GOT3 (cell line): ENCODE results near the gene CCDC9B.

Experiments used
- DNase-seq: peaks from one replicate; lab custom pipeline; 2025; ENCODE audit warnings: mixed read lengths; lab: John Stamatoyannopoulos, UW

Gene CCDC9B

DNA sequence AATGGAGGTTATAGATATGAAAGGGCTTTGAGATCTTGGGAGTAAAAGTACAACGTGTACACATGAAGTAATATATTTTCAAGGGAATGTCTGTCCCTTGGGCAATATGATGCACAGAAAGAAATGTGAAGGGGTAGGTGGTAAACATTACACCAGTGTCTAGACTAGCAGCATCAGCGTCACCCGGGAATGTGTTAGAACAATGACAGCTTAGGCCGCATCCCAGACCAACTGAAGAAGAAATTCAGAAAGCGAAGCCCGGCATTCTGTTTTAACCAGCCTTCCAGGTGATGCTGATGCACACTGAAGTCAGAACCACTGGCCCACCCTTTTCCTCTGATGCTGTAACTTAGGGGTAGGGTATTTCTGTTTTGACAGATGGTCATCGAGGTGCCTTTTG is 10.9 kb downstream of the CCDC9B start:
- no peak for DNase-seq

DNA sequence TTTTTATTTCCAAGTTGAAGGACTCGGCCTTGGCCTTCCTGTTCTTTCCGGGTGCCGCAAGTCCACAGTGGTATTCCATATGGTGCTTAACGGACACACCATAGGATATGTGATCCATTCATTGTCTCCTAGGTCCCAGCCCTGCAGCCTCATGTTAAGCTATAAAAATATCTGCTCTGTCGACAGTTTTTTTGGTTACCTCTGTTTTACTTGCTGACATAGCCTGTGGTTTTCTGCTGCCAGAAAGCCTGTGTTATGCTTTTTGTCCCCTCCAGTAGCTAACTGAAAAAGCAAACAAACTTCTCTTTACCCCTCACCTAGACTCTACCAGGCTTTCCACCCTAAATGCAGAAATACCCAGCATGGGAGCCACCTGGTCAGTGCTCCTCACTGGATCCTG is 12.0 kb downstream of the CCDC9B start:
- no peak for DNase-seq

DNA sequence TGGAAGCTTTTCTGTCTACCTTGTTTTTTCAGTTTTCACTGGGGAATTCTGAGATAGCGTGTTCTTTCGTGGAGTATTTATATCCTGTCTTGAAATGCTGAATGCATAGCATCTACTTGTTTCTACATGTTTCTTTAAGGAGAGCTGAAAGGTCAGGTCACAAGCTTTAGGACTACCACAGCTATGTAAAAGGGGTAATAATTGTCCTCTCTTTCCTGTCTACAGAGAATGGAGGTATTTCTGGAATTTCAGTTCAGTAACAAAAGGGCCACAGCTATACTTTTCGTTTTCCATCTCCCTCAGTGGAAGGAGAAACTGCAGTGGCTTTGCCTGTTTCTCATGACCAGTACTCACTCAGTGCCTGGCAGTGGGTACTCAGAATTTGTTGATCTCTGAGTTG is 12.6 kb downstream of the CCDC9B start:
- DNase-seq = no peak

DNA sequence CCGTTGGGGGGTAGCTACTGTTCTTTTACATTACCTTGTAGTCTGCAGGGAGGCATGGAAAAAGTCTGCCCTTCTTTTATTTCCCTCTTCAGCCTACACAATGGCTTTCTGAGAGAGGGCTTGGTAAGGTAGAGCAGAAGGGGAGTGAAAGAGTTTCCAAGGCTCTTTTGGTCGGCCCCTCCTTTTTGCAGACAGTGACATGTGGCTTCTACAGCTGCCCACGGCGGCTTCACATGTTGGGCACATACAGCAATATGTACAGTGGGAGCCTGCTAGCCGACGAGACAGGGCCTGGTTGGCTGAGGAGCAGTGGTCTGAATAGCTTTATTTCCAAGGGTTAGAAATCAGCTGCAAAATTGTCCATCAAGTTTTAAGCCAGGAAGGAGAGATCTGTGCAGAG is 13.3 kb downstream of the CCDC9B start:
- no peak for DNase-seq

DNA sequence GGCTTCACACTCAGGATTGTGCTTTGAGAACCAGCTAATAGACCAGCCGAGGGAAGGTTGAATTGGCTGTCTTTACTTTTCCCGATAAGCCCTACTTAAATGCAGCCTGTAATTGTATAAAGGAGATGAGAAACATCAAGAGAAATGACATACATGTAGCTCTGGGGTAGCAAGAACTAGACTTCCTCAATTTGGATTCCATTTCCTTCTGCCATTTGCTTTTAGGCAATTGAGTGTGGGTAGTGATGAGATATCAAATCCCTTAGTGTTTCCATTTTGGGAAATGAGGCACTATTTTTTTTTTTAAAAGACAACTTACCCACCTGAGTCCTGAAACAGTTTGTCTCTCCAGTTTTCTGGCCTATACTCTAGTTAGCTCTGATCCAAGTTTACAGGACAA is 15.0 kb downstream of the CCDC9B start:
- DNase-seq = no peak

DNA sequence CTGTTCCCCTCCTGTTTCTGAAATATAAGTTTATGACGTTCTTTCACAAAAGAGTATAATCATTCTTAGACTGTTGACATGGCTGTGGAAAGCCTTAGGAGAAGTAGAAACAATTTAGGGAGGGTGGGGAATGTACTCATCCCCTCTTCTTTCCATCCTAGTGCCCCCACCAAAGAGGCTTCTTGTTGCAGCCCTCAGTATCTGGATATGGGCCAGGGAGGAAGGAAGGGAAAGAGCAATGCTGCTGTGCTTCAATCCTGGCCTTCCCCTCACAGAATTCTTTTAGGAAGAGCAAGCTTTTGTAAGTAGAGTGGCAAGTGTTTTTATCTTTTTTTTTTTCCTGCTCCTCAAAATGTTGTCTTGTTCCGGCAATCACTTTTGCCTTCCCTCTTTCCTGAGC is 15.6 kb downstream of the CCDC9B start:
- no peak for DNase-seq

DNA sequence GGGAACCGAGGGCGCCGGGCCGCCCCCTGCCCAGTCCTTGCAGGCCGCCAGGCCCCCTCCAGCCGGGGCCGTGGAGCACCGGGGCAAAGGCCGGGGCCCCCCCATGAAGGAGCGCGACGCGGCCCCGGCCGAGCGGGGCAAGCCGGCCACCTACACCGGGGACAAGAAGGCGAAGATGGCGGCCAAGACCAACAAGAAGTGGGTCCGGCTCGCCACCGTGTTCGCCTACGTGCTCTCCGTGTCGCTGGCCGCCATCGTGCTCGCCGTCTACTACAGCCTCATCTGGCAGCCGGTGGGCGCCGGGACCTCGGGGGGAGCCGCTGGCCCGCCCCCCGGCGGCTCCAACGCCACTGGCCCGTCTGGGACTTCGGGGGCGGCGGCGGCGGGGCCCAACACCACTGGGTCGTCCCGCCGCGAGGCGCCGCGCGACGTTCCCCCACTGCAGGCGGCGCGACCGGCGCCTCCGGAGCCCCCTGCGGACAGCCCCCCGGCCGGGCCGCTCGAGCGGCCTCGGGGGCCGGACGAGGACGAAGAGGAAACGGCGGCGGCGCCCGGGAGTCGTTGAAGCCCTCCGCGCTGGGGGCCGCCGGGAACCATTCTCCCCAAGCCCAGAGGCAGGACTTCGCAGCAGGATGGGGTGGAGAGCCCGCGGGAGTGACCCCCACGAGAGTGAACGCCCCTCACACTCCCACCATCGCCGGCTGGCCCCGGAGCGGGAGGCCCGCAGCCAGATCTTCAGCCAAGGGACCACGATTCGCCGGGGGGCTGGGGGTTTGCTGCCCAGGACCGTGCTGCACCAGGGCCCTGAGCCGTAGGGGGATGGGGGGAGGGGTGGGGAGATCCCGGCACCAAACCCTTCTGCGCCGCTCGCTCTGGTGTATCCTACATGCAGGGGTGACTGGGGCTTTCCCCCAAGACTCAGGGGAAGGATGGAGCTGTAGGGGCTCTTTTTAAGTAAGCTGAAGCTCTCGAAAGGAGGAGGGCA is 16.5 kb downstream of the CCDC9B start:
- no peak for DNase-seq

DNA sequence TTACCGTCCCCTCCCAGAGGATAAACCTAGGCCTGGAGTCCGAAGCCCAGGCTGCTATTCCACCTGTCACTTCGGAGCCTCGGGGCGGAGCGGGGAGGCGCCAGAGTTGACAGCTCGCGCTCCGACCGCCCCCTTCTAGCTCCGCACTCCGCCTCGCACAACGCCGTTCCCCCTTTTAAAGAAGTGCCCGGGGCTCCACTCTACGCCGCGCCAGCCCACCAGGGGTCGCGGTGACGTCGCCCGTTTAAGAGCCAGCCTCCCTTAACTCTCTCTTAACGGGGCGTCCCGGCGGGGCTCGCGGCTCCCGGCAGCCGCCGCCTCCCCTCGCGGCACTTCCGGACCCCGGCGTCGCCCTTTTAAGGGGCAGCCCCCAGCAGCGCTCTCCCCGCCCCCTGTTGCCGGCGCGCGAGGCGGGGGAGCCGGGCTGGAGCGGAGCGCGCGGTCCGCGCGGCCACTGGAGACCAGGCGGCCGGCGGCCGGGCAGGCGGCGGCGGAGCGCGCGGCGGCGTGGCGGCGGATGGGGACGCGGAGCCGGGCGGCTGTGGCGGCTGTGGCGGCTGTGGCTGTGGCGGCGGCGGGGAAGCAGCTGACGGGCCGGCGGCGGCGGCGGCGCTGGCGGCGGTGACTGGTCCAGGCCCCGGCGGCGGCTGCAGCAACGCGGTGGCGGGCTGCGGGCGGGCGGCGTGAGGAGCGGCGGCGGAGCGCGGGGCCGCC is 17.3 kb downstream of the CCDC9B start, which contains the start of gene INAFM2:
INAFM2 (plus strand) TSS at position 454 of the 714 bp plus-strand sequence. CDS start 364 bp downstream, outside the sequence.
- no peak for DNase-seq

DNA sequence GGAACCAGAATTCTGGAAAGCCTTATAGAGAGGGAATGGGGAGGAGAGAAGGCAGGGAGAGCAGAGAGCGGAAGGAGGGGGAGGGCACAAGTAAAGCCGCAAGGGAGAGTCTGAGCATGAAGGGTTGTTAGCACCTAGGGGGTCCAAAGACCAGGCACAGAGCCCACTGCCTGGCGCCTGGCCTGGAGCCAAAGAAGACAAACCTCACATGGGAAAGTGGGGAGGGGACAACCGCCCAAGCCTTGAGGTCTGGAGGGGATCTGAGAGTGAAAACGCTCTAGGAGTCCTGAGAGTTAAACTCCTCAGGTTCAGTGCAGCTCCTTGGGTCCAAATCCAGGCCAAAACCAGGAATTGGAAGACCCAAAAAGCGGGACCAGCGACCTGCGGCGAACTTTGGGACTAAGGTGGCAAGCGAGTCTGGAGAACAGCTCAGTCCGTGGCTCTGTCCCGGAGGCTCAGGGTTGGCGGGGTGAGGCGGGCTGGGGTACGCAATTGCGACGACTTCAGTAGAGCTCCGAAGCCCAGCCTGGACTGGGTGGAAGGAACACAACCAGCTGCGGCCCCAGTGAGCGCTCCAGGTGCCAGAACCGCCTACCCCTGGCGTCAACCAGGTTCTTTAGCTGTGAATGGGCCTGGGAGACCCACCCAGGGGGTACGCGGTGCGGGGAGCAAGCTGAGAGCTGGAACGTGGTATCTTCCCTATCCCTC is 18.1 kb downstream of the CCDC9B start:
- DNase-seq = no peak

DNA sequence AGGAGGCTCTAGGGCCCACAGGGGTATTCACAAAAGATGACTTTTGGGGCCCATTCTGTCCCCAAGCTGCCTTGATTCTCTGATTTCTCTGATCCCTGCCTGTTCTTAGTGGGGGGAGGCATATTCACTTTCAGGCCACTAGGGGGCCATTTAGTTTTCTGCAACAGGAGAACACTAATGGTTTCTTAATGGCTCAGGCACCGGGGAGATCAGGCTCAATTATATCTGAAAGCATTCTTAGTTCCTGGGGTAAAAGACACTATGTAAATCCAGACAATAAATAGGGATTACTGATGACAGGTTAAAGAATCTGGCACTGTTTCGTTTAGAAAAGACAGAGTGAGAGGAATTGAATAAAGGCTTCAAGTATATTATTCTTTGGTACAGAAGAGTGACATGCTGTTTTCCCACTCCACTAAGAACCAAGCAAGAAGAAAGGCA is 19.8 kb downstream of the CCDC9B start:
- DNase-seq = no peak

DNA sequence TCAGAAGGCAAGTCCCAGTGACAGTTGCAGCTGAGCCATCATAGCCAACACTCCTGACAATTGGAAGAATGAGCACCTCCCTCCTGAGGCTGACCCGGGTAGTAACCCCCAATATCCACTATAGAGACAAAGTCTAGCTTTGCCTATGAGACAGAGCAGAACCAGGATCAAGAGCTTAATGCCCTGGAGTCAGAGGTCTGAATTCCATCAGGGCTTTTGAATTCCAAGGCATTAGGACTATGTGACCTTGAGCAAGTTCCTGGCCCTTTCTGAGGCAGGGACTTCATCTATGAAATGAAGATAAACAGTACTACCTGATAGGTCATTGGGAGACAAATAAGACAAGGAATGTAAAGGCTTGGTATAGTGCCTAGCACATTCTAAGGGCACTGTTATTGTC is 20.3 kb downstream of the CCDC9B start:
- DNase-seq = no peak

DNA sequence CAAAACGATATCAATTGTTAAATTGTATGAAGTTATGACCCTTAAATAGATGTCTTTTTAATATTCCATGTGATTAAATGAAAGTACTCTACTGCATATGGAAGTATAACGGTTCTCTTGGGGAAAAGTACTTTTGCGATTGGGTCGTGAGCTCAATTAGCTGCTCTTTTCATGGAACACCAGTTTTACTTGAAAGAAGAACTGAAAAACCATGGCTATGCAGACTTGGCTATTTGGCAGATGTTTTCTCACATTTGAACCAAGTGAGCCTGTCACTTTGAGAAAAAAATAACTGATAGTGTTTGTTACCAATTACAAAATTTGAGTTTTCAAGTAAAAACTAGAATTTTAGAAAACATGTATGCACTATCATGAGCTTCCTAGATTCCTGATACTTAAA is 23.2 kb downstream of the CCDC9B start:
- no peak for DNase-seq

DNA sequence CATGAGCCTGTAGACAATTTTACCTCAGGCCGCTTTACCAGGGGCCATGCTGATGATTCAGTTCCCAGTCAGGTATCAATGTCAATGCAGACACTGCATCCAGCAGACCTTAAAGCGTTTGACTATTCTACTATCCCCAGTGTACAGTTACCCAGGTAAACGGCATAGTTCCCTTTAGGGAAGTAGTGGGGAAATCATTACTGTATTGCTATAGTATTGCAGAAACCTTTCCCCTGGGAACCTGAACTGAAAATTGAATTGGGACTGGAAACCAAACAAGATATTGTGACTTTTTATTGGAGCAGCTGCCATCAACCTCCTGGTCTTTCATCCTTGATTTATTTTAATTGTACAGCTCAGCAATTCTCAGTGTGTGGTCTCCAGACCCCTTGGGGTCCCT is 23.8 kb downstream of the CCDC9B start:
- no peak for DNase-seq

DNA sequence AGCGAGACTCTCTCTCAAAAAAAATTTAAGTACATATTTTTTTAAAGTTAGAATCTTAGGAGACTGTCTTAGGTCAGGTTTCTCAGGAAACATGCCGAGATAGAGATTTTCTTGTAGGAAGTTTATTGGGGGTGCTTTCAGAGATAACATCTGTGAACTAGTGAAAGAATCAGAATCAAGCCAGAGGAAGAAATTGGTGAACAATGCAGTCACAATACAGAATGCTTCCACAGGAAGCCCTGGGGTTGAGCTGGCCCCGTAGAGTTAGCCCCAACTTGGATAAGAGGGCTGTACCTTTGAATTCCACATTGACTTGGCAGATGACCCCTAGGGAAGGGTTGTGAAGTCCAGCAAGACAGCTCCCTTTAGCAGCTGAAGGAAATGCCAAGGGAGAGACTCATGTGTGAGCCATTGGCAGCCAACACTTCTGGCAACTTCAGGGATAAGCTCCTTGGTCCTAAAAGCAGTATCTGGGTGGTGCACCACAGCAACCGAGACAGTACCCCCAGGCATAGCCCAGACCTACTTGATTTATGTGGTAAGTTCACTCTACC is 25.9 kb downstream of the CCDC9B start:
- DNase-seq = no peak

DNA sequence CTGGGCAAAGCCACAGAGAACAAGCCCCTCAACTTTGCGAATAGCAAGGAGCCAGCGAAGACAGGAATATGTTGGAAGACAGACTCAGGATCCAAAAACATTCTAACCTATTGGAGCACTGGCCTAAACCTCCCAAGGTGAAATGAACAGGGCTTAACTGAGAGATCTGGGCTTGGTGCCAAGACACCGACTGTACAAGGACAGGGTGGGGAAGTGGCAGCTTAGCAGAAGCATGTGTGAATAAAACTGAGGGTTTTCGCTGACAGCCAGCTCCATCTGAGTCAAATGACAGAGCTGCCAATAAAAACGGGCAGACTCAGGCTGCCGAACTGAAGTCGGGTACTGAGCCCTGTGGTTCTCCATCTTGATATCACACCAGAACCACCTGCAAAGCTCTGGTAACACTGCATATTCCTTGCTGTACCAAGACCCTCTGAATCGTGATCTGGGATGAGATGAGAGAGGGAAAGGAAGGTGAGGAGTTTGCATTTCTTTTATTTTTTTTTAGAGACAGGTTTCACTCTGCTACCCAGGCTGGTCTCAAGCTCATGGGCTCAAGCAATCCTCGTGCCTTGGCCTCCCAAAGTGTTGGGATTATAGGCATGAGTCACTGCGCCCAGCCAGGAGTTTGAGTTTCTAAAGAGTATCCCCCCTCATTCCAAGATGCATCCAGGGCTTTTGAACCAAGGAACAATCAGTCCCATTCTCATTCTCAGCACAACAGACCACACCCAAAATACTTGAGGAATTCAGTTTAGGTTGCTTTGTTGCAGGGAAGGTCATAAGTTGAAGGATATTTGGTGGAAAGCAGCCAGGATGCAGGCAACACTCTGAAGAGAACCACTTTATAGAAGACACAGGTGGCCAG is 27.0 kb downstream of the CCDC9B start:
- DNase-seq = no peak

DNA sequence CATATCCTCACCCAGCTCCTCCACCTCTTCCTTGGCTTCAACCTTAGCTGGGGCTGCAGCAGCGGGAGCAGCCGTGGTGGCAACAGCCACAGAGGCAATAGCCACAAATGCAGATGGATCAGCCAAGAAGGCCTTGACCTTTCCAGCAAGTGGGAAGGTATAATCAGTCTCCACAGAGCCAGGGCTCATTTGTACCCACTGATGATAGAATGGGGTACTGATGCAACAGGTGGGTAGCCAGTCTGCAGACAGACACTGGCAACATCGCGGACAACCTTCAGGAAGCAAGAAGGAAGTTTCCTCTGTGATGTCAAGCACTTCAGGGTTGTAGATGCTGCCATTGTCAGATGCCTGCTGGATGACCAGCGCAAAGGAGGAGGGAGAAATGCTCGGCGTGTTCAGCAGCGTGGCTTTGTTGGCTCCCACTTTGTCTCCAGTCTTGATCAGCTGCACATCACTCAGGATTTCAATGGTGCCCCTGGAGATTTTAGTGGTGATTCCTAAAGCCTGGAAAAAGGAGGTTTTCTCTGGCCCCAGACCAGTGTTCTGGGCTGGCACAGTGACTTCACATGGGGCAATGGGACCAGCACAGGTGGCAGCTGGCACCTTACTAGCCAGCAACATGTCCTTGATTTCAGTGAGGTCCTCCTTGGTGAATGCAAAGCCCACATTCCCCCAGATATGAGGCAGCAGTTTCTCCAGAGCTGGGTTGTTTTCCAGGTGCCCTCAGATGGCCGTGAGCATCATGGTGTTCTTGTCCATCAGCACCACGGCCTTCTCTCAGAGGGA is 28.2 kb downstream of the CCDC9B start:
- DNase-seq = no peak

DNA sequence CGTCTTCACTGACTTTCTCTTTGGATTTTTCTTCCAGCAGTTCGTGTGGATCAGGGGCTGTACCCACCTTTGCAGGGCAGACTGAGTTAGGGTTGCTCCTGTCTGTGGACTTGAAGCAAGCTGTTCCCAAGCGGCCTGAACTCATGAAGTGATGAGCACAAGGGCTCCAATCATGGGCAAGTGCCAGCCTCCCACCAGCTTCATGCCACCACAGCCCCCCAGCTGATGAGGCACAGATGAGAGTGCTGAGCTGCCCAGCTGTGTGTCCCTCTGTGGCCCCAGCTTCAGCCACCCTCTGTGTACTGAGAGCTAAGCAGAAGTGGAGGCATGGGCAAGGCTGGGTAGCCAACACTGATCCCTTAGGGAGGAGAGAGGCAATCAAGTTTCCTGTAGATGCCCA is 29.7 kb downstream of the CCDC9B start:
- DNase-seq = no peak

DNA sequence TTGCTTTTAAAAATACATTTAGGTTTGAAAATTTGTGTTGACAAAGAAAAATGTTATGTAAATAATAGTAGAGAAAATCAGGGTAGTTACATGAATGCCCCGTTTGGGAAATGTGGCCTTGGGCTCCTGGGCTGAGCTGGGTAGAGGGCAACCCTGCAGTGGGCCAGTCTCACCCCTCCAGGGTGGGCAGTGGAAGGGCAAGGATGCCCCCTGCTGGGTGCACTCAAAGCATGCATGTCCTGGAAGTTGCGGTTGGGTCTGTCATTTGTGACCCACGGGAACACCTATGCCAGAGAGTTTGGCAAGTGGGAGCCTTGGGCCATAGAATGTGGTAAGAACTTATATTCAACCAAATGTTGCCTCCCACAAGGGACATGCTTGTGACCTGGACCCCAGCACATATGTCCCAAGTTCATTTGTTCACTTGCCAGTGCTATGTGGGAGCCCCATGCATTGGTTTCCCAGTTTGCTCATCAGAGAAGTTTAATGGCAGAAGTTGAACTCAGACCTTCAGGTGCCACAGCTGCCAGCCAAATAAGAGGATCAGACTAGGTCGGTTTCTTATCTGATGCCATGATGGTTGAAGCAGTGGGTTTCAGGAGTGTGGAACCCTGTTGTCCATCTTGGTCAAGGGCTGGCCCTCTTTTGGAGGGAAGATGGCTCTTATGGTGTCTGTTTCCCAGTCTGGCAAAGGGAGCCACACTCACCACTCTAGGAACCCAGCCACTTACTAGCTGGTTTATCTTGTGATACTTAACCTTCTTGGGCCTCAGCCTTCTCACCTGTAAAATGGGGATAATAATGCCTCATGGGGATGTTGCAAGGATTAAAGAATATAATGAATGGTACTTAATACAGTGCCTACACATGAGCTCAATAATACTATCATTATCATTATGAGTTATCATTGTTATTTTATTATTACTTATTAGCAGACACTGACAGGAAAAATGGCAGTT is 30.5 kb downstream of the CCDC9B start:
- DNase-seq = no peak

DNA sequence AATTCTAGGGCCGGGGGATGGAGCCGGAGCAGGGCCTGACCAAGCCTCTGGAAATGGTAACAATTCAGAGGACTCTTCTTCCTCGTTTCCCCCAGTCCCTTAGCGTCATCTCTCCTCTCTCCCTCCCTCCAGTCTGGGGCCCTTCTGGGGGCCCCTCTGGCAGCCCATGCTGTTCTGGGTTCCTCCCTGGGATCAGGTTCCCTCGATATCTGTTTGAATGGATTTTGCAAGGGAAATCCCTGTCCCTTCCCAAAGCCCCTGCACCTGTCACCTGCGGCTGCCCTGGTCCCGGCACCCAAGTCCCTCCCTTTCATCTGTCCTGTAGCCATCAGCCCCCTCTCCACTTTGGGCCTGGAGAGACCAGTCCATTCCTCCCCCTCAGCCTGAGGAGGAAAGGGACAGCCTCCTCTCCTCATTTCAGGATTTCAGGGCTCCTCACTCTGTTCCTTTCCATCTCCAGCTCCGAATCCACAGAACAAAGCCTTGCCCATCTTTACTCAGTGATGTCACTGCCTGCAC is 31.3 kb downstream of the CCDC9B start:
- DNase-seq = no peak
